ENCODE results near the gene MCUB. TPM values are rescaled to one million over a fixed set of nuclear protein-coding genes. Genes with fewer than 3 reads are reported as not detected.

Gene MCUB
- total and polyA plus RNA-seq, 9 of the 15 experiments (the other 6 are each of a cell fraction or from before 2014, with no cell fraction given), result 1.4 to 21.5 (median 5.4) TPM

- TF ChIP-seq JUN (IDR thresholded peaks at IDR 0.05; ENCODE audit: borderline replicate concordance, low read depth, low read length) (0 out of 2 replicates have a peak, but pooled peaks have one; percentile 13), JUN (CRISPR knock-in tag; IDR thresholded peaks at IDR 0.05; ENCODE audit: borderline replicate concordance) (no peak), EP400 (IDR thresholded peaks at IDR 0.05) (peak; percentile 67), CTCFL (IDR thresholded peaks at IDR 0.05; ENCODE audit: borderline replicate concordance, insufficient read depth, low read depth, low read length, poor library complexity, severe bottlenecking) (peak; percentile 47), ERF (CRISPR knock-in tag; IDR thresholded peaks at IDR 0.05) (peak; percentile 42; the same call in 1 of the 2 replicates), ZNF124 (CRISPR knock-in tag; IDR thresholded peaks at IDR 0.05) (no peak), ASH1L (IDR thresholded peaks at IDR 0.05; ENCODE audit: borderline replicate concordance, low read depth, partially characterized antibody) (no peak), POLR2B (IDR thresholded peaks at IDR 0.05; ENCODE audit: low read depth, partially characterized antibody) (peak; percentile 70), ARNT (IDR thresholded peaks at IDR 0.05) (no peak), SRSF1 (IDR thresholded peaks at IDR 0.05; ENCODE audit: low read depth, low read length) (no peak), ZNF318 (IDR thresholded peaks at IDR 0.05; ENCODE audit: borderline replicate concordance in 1 of 2, low read depth in 1 of 2) (no peak), ZBTB17 (CRISPR knock-in tag; IDR thresholded peaks at IDR 0.05) (peak; percentile 16; the same call in 1 of the 2 replicates), NKRF (IDR thresholded peaks at IDR 0.05; ENCODE audit: borderline replicate concordance) (peak; percentile 54; the same call in 1 of the 2 replicates), ZNF77 (CRISPR knock-in tag; IDR thresholded peaks at IDR 0.05) (no peak), TFAM (CRISPR knock-in tag; conservative IDR thresholded peaks at IDR 0.05) (no peak)
These were observed 143.1 kb downstream of the MCUB start, which contains the start of gene CASP6 (continued) for GRCh38 chr4:109702950-109703663.
